HG03439 (cell line): ENCODE measurements around the gene FKBP10.
"Not testable (repeated sequence)": the region's sequence is repeated elsewhere in the genome, so short reads cannot be mapped to it uniquely, and the experiment has no call there.

Experiments used
- ATAC-seq: cut with Tn5 transposase; IDR thresholded peaks from one replicate; pipeline ENCODE4 v1.9.1; 2021; ENCODE audit warnings: mild to moderate bottlenecking, moderate library complexity; ENCODE audit not compliant: unreplicated experiment

Gene FKBP10, protein sequence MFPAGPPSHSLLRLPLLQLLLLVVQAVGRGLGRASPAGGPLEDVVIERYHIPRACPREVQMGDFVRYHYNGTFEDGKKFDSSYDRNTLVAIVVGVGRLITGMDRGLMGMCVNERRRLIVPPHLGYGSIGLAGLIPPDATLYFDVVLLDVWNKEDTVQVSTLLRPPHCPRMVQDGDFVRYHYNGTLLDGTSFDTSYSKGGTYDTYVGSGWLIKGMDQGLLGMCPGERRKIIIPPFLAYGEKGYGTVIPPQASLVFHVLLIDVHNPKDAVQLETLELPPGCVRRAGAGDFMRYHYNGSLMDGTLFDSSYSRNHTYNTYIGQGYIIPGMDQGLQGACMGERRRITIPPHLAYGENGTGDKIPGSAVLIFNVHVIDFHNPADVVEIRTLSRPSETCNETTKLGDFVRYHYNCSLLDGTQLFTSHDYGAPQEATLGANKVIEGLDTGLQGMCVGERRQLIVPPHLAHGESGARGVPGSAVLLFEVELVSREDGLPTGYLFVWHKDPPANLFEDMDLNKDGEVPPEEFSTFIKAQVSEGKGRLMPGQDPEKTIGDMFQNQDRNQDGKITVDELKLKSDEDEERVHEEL

DNA sequence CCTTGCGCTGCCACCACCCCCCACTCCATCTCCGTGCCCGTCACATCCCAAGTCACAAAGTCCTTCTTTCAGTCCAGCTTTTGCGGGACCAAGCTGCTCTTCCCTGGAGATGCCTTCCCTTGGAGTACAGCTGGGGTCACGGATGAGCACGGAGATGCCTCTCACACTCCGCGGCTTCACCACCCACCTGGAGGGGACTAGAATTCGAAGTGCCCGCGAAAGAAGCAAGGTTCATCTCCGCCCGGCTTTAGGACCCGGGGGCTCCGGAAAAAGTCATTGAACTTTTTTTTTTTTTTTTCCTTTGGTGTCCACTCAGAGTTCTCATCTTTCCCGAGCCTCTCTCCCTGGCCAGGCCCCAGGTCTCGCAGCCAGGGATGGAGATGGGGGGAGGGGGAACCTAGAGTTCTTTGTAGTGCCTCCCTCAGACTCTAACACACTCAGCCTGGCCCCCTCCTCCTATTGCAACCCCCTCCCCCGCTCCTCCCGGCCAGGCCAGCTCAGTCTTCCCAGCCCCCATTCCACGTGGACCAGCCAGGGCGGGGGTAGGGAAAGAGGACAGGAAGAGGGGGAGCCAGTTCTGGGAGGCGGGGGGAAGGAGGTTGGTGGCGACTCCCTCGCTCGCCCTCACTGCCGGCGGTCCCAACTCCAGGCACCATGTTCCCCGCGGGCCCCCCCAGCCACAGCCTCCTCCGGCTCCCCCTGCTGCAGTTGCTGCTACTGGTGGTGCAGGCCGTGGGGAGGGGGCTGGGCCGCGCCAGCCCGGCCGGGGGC lies at the start of gene FKBP10:
FKBP10 (plus strand) TSS at position 624 of the 771 bp plus-strand sequence; CDS start at position 655, 31 bp downstream.
- no peak for ATAC-seq

- ATAC-seq: no peak
These were observed 49.5 kb upstream of the FKBP10 start for GRCh38 chr17:41763327-41763726.

GRCh38 chr17:41766135-41766534 lies 46.7 kb upstream of the FKBP10 start:
- no peak for ATAC-seq

DNA sequence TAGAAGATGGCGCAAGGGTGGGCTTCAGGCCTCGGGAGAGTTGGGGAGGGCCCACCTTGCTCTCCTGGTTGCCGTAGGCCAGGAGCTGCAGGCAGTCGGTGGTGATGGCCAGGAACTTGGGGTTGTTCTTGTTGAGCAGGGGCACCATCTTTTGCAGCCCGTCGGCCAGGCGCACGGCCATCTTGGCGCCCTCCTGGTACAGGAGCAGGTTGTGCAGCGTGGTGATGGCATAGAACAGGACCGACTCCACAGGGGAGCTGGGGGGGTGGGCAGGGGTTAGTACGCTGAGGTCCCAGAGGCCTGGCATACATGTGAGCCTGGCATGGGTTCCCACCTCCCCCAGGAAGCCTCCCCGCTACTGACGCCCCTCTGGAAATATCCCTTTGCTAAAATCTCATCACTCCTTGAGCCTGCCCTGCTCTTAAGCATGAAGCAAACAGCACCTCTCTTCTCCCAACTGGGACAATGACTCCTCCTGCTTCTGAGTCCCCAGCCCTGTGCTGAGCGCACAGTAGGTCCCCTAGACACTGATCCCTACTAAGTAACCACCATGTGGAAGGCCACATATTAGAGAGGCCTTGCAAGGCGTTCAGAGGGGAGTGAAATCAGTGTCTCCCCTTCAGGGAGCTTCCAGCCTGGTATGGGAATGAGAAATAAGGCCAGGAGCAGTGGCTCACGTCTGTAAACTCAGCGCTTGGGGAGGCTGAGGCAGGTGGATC lies 45.3 kb upstream of the FKBP10 start:
- no peak for ATAC-seq

- ATAC-seq: no peak
These were observed 44.0 kb upstream of the FKBP10 start for GRCh38 chr17:41768682-41769288.

- no peak for ATAC-seq
These were observed 43.4 kb upstream of the FKBP10 start for GRCh38 chr17:41769346-41769862.

DNA sequence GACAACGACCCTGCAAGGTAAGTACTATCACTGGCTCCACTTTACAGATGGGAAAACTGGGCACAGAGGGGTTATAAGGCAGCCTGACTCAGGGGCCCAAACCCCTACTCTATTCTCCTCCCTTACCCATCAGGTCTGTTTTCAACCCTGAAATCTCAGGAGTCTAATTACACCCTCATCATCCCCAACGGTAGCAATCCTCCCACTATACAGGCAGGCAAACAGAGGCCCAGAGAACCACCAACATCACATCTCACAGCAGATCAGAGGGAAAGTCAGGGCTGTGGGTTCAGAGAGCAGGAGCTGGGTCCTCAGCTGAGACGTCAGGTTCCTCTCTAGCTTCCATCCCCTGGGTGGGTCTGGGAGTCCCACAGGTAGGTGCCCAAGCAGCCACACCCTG lies 42.8 kb upstream of the FKBP10 start:
- no peak for ATAC-seq

DNA sequence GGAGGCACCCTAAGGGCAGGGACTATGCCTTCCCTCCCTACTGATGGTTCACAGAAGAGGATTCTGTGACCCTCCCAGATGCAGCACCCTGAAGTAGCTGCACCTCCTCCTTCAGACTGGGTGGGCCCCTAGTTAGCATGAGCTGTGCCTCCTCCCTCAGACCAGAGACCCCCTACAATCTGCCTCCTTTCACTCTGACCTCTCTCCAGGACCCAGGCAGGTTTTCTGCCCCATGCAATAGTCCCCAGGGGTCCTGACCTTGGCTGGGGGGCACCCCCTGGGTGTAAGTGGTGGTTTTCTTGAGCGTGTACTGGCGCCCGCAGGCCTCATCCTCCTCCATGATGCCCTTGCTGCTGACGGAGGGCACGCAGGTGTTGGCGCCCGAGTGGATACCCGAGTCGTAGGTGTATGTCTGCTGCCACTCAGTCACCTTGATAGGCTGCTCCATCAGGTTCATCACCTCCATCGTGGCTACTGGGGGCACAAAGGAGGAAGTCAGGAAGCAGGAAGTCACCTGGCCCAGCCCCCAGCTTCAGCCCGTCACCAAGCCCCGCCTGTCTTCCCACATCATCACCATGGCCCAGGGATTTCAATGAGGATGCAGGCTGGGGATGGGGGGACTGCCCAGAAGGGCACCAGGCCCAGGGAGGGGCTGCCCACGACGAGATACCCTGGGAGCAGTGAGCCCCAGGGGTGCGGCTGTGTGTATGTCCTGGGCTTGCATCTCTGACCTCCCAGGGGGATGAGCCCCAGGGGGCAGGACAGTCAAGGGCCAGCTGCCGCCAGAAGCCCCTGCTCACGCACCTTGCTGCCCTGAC lies 41.2 kb upstream of the FKBP10 start:
- no peak for ATAC-seq

GRCh38 chr17:41772218-41772585 lies 40.6 kb upstream of the FKBP10 start:
- ATAC-seq: no peak

GRCh38 chr17:41772586-41773189 lies 40.1 kb upstream of the FKBP10 start:
- ATAC-seq: no peak

DNA sequence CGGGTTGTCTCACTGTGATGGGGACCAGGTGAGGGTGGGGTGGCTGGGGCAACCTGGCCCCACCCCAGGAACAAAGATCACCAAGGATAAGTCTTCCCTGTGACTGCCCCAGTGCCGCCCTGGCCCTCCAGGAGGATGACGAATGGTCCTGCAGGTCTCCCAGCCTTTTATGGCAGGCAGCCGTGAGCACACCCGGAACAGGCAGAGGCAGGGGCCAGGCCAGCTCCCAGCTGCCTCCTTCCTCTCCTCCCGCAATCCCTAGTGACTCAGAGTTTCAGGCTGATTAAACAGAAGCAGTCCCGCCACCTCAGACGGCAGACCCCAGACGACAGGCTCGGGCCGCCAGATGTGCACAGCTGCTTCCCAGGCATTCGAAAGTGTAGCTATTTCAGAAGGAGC lies 39.6 kb upstream of the FKBP10 start:
- no peak for ATAC-seq

GRCh38 chr17:41773731-41774193 lies 39.0 kb upstream of the FKBP10 start:
- ATAC-seq: no peak

- no peak for ATAC-seq
These were observed 37.2 kb upstream of the FKBP10 start for GRCh38 chr17:41775394-41776226.

- not testable (repeated sequence) for ATAC-seq
These were observed 36.4 kb upstream of the FKBP10 start for GRCh38 chr17:41776262-41776900.

DNA sequence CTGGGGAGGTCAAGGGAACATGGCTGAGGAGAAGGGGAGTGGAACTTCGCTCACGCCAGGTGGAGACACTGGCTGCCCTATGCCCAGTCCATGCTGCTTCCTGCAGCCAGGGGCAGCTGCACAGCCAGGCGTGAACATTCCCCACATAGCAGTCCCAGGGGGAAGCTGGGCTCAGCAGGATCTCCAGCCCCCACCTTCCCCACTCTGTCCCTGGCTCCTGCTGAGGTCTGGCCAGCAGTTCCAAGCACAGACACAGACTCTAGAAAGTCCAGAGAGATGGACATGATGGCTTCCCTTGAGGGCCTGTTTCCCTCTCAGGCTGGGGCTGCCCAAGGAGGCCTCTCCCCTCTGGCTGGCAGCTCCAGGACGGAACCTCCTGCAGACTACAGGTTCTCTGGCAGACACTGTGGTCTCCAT lies 35.6 kb upstream of the FKBP10 start:
- ATAC-seq: no peak

DNA sequence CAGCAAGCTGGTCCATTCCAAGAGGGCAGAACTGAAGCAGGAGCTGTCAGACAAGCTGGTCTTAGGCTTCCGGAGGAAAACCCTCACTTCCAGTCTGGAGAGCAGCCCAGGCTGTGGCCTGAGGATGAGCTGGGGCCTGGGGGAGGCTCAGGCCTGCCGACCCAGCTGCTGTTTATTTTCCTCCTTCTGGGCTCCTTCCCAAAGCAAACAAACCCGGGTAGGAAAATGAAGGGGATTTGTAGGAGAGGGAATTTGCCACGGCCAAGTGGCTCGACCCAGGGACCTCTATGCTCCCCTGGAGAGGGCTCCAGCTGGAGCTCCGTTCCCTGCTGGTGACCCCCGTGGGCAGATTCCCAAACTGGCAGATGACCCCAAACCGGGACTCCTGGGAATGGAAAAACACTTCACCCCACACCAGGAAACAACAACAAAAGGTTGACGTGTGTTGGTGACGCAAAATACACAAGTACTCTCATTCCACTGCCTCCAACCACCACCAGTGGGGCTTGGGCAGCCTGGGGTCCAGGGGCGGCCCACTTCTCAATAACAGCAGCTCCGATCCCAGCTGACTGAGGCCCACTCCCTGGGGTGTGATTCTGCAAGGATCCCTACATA lies 35.1 kb upstream of the FKBP10 start:
- no peak for ATAC-seq

- no peak for ATAC-seq
These were observed 32.9 kb upstream of the FKBP10 start for GRCh38 chr17:41779954-41780353.
